Ovary (tissue), 3 donors: ENCODE measurements around the gene FOXP1.

Experiments used
- CTCF ChIP-seq, 3 donors: fragments of 450-650 bp in 2 of 3; fragments of 200-600 bp in 1 of 3; IDR thresholded peaks; one replicate each; pipeline versions ENCODE4 v1.5.1 to v1.8.0; 2016 to 2022; ENCODE audit warnings: antibody characterized with exemption in 3 of 3, mild to moderate bottlenecking in 1 of 3
- EP300 ChIP-seq: sonication (generic); formaldehyde crosslinking; IDR thresholded peaks from one replicate; pipeline ENCODE4 v1.6.1; 2017; ENCODE audit warnings: antibody characterized with exemption
- POLR2A ChIP-seq: fragments of 450-650 bp; IDR thresholded peaks from one replicate; pipeline ENCODE4 v1.6.1; 2017; ENCODE audit warnings: antibody characterized with exemption, mild to moderate bottlenecking, moderate library complexity
- donor health status: DM: no; HTN: no; CAD: no.

GRCh38 chr3:71476950-71477349 is 106.6 kb downstream of the FOXP1 start:
- TF ChIP-seq CTCF (IDR thresholded peaks at IDR 0.05) (no peak), EP300 (no peak), POLR2A (no peak)
